Measurements from ENCODE around the gene AMHR2.

DNA sequence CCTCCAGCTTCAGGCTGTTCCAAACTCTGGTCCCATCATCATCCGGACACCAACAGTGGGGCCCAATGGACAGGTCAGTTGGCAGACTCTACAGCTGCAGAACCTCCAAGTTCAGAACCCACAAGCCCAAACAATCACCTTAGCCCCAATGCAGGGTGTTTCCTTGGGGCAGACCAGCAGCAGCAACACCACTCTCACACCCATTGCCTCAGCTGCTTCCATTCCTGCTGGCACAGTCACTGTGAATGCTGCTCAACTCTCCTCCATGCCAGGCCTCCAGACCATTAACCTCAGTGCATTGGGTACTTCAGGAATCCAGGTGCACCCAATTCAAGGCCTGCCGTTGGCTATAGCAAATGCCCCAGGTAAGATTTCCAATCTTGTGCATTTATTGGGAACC is 40.4 kb upstream of the AMHR2 start:
- TF ChIP-seq, protein P1, sequence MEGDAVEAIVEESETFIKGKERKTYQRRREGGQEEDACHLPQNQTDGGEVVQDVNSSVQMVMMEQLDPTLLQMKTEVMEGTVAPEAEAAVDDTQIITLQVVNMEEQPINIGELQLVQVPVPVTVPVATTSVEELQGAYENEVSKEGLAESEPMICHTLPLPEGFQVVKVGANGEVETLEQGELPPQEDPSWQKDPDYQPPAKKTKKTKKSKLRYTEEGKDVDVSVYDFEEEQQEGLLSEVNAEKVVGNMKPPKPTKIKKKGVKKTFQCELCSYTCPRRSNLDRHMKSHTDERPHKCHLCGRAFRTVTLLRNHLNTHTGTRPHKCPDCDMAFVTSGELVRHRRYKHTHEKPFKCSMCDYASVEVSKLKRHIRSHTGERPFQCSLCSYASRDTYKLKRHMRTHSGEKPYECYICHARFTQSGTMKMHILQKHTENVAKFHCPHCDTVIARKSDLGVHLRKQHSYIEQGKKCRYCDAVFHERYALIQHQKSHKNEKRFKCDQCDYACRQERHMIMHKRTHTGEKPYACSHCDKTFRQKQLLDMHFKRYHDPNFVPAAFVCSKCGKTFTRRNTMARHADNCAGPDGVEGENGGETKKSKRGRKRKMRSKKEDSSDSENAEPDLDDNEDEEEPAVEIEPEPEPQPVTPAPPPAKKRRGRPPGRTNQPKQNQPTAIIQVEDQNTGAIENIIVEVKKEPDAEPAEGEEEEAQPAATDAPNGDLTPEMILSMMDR (conservative IDR thresholded peaks at IDR 0.05; ENCODE audit: low read depth, low read length) = no peak
- TF ChIP-seq EZH2 (IDR thresholded peaks at IDR 0.05; ENCODE audit: low read length, unreplicated experiment) (no peak), EZH2phosphoT487 (IDR thresholded peaks at IDR 0.05; ENCODE audit: borderline replicate concordance, low read length) (no peak)

All from PC-3 (cell line).